SH-SY5Y (cell line): ENCODE results near the gene TSEN2.

Source experiments
- GATA2 ChIP-seq: IDR thresholded peaks from 2 replicates; pipeline ENCODE4 v1.6.1; 2011; ENCODE audit warnings: mild to moderate bottlenecking, low read depth, low read length
- GATA3 ChIP-seq: IDR thresholded peaks from 2 replicates; pipeline ENCODE4 v1.6.1; 2011; ENCODE audit warnings: low read depth, mild to moderate bottlenecking, low read length, moderate library complexity

Gene TSEN2

GRCh38 chr3:12465151-12465835, 19.0 kb upstream of the TSEN2 start:
- TF ChIP-seq GATA2 (no peak), GATA3 (no peak)

- TF ChIP-seq GATA2 (no peak), GATA3 (no peak)
Measured at GRCh38 chr3:12465836-12466225, 18.4 kb upstream of the TSEN2 start.

- TF ChIP-seq GATA3 (no peak), GATA2 (no peak)
Measured at GRCh38 chr3:12467746-12468145, 16.5 kb upstream of the TSEN2 start.

- TF ChIP-seq GATA2 (no peak), GATA3 (no peak)
Measured at GRCh38 chr3:12468276-12468675, 16.0 kb upstream of the TSEN2 start.

- no peak for TF ChIP-seq GATA2
- TF ChIP-seq GATA3: no peak
Measured at GRCh38 chr3:12468757-12469156, 15.5 kb upstream of the TSEN2 start.

GRCh38 chr3:12470111-12470510, 14.2 kb upstream of the TSEN2 start:
- no peak for TF ChIP-seq GATA3
- TF ChIP-seq GATA2: no peak

GRCh38 chr3:12470680-12471079, 13.6 kb upstream of the TSEN2 start:
- TF ChIP-seq GATA3 (no peak), GATA2 (no peak)

GRCh38 chr3:12471241-12471640, 13.0 kb upstream of the TSEN2 start:
- TF ChIP-seq GATA2 (no peak), GATA3 (no peak)

GRCh38 chr3:12472000-12472610, 12.2 kb upstream of the TSEN2 start:
- TF ChIP-seq GATA3: no peak

- TF ChIP-seq GATA3 (no peak), GATA2 (no peak)
Measured at GRCh38 chr3:12472796-12473195, 11.5 kb upstream of the TSEN2 start.

- TF ChIP-seq GATA2 (no peak), GATA3 (no peak)
Measured at GRCh38 chr3:12473511-12473910, 10.8 kb upstream of the TSEN2 start.

- TF ChIP-seq GATA2 (no peak), GATA3 (no peak)
Measured at GRCh38 chr3:12476238-12476897, 7.9 kb upstream of the TSEN2 start.

- TF ChIP-seq GATA2 (no peak), GATA3 (no peak)
Measured at GRCh38 chr3:12477256-12477655, 7.0 kb upstream of the TSEN2 start.

GRCh38 chr3:12478326-12478725, 6.0 kb upstream of the TSEN2 start:
- TF ChIP-seq GATA3 (no peak), GATA2 (no peak)

- TF ChIP-seq GATA3 (no peak), GATA2 (no peak)
Measured at GRCh38 chr3:12479919-12480427, 4.3 kb upstream of the TSEN2 start.

GRCh38 chr3:12483410-12483809, 870 bp upstream of the TSEN2 start:
- TF ChIP-seq GATA2 (no peak), GATA3 (no peak)

GRCh38 chr3:12483872-12484197, 445 bp upstream of the TSEN2 start:
- no peak for TF ChIP-seq GATA3

GRCh38 chr3:12484983-12485327, 675 bp downstream of the TSEN2 start:
- TF ChIP-seq GATA3 (no peak), GATA2 (no peak)
